HFFc6 (cell line): ENCODE measurements around the gene RALGPS2. TPM values are rescaled to one million over a fixed set of nuclear protein-coding genes. Genes with fewer than 3 reads are reported as not detected.

Source experiments
- DNase-seq: peaks from one replicate; pipeline ENCODE4 v3.0.0-alpha.2; 2018
- H3K27ac Mint-ChIP-seq: 2 replicates; pipeline ENCODE4 v1.8.0; 2020; ENCODE audit warnings: mild to moderate bottlenecking, mixed read lengths
- H3K27me3 Mint-ChIP-seq: 2 replicates; pipeline ENCODE4 v1.8.0; 2021; ENCODE audit warnings: mild to moderate bottlenecking, moderate library complexity, mixed read lengths; ENCODE audit not compliant: insufficient read depth
- H3K36me3 Mint-ChIP-seq: 2 replicates; pipeline ENCODE4 v1.8.0; 2021; ENCODE audit warnings: low read depth, mixed read lengths
- H3K4me1 Mint-ChIP-seq: 2 replicates; pipeline ENCODE4 v1.8.0; 2020; ENCODE audit warnings: low read depth, mixed read lengths
- H3K4me3 Mint-ChIP-seq: 2 replicates; pipeline ENCODE4 v1.8.0; 2020; ENCODE audit warnings: mild to moderate bottlenecking, moderate library complexity, mixed read lengths
- H3K9me3 Mint-ChIP-seq: 2 replicates; pipeline ENCODE4 v1.8.0; 2020; ENCODE audit warnings: mild to moderate bottlenecking, mixed read lengths
- CTCF ChIP-seq: fragments of 200-600 bp; sonication (generic); IDR thresholded peaks from 2 replicates; pipeline ENCODE4 v1.5.0; 2021; ENCODE audit warnings: antibody characterized with exemption, mild to moderate bottlenecking
- total RNA-seq, 6 experiments: library from RNA; stranded (reverse); fragmentation: NEBNext Ultra II Directional; extraction: Animal tissue kit (Norgen Biotek cat#: 25700); gene quantifications; 2 replicates in 1 of 6; 3 replicates in 5 of 6; pipeline ENCODE4 v1.2.3, GENCODE V29; 2021

Gene RALGPS2
- total RNA-seq, 6 experiments from 2014 or later = 41.5 to 59.2 (median 48.9) TPM

- no peaks in the 10 kb centered on the region for H3K9me3 Mint-ChIP-seq
- H3K27me3 Mint-ChIP-seq = no peaks in the 10 kb centered on the region; the same call in 1 of the 2 replicates
- H3K4me3 Mint-ChIP-seq = peak overlapping the region; percentile 50
- peak overlapping the region; percentile 86 for H3K27ac Mint-ChIP-seq
- peaks cover 5% of the 10 kb centered on the region; the same call in 1 of the 2 replicates for H3K36me3 Mint-ChIP-seq
- DNase-seq = no peak
- peaks cover 46% of the 10 kb centered on the region for H3K4me1 Mint-ChIP-seq
- no peak for TF ChIP-seq CTCF
Measured at GRCh38 chr1:178684111-178684510, 40.9 kb upstream of the RALGPS2 start.

GRCh38 chr1:178684542-178685000 lies 40.5 kb upstream of the RALGPS2 start:
- TF ChIP-seq CTCF = no peak
- peak; percentile 89 for DNase-seq
- H3K4me1 Mint-ChIP-seq = peaks cover 46% of the 10 kb centered on the region
- H3K36me3 Mint-ChIP-seq = peaks cover 5% of the 10 kb centered on the region; the same call in 1 of the 2 replicates
- H3K27me3 Mint-ChIP-seq = no peaks in the 10 kb centered on the region; the same call in 1 of the 2 replicates
- H3K27ac Mint-ChIP-seq = peak overlapping the region; percentile 86
- peak overlapping the region; percentile 50 for H3K4me3 Mint-ChIP-seq
- no peaks in the 10 kb centered on the region for H3K9me3 Mint-ChIP-seq

GRCh38 chr1:178686407-178686806 lies 38.6 kb upstream of the RALGPS2 start:
- Mint-ChIP-seq H3K9me3 (no peaks in the 10 kb centered on the region), H3K27me3 (no peaks in the 10 kb centered on the region; the same call in 1 of the 2 replicates), H3K4me1 (peaks cover 46% of the 10 kb centered on the region), H3K27ac (no peak overlapping the region), H3K36me3 (peaks cover 1% of the 10 kb centered on the region; the same call in 1 of the 2 replicates), H3K4me3 (no peak overlapping the region)
- TF ChIP-seq CTCF = no peak
- DNase-seq = no peak

GRCh38 chr1:178688244-178688643 lies 36.8 kb upstream of the RALGPS2 start:
- no peak for DNase-seq
- Mint-ChIP-seq H3K36me3 (no peaks in the 10 kb centered on the region), H3K9me3 (no peaks in the 10 kb centered on the region), H3K4me3 (no peak overlapping the region), H3K27ac (no peak overlapping the region), H3K27me3 (no peaks in the 10 kb centered on the region; the same call in none of the 2 replicates), H3K4me1 (peaks cover 35% of the 10 kb centered on the region)
- TF ChIP-seq CTCF = no peak

GRCh38 chr1:178689769-178690168 lies 35.3 kb upstream of the RALGPS2 start:
- Mint-ChIP-seq H3K9me3 (no peaks in the 10 kb centered on the region), H3K4me3 (no peak overlapping the region), H3K36me3 (no peaks in the 10 kb centered on the region), H3K27me3 (no peaks in the 10 kb centered on the region; the same call in none of the 2 replicates), H3K27ac (no peak overlapping the region), H3K4me1 (peaks cover 20% of the 10 kb centered on the region)
- DNase-seq = no peak
- no peak for TF ChIP-seq CTCF
